Middle frontal gyrus (tissue), 1 donor: ENCODE measurements around the gene AXIN1.
"Not testable (repeated sequence)": the region's sequence is repeated elsewhere in the genome, so short reads cannot be mapped to it uniquely, and the experiment has no call there.

Source experiments
- DNase-seq: peaks from one replicate; pipeline ENCODE4 v3.0.0-alpha.2; 2015; ENCODE audit warnings: low spot score; ENCODE audit errors: extremely low spot score

Gene AXIN1

DNA sequence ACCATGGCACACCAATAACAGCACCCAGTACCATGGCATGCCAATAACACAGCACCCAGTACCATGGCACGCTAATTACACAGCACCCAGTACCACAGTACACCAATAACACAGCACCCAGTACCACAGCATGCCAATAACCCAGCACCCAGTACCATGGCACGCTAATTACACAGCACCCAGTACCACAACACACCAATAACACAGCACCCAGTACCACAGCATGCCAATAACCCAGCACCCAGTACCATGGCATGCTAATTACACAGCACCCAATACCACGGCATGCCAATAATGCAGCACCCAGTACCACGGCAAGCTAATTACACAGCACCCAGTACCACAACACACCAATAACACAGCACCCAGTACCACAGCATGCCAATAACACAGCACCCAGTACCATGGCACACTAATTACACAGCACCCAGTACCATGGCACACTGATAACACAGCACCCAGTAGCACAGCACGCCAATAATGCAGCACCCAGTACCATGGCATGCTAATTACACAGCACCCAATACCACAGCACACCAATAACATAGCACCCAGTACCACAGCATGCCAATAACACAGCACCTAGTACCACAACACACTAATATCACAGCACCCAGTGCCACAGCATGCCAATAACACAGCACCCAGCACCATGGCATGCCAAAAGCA, 18.2 kb downstream of the AXIN1 start:
- DNase-seq, result not testable (repeated sequence)

DNA sequence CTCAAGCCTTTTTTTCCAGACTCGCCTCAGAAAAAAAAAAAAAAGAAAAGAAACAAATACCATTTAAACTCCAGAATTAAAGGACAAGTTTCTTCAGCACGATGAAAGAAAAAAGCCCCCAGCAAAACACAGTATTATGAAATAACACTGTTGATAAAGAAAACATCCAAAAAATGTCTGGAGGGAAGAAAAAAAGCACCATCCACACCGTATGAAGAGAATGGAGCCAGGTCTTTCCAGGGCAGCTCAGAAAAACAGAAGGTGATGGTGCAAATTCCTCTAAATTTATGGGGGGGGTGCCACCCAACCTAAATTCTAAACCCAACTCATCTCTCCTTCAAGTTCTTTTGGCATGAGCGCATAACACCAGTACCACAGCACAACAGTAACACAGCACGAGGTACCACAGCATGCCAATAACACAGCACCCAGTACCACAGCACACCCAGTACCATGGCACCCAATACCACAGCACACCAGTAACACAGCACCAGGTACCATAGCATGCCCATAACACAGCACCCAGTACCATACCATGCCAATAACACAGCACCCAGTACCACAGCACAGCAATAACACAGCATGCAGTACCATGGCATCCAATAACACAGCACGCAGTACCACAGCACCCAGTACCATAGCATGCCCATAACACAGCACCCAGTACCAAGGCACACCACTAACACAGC, 19.0 kb downstream of the AXIN1 start:
- DNase-seq, result no peak

- not testable (repeated sequence) for DNase-seq
These were observed 21.2 kb downstream of the AXIN1 start for GRCh38 chr16:331181-331814.

- no peak for DNase-seq
These were observed 21.8 kb downstream of the AXIN1 start for GRCh38 chr16:330741-331140.

- DNase-seq, result no peak
These were observed 27.0 kb downstream of the AXIN1 start for GRCh38 chr16:325375-326145.

GRCh38 chr16:324451-325334, 27.8 kb downstream of the AXIN1 start:
- DNase-seq, result no peak

- DNase-seq, result no peak
These were observed 28.4 kb downstream of the AXIN1 start for GRCh38 chr16:324201-324450.

DNA sequence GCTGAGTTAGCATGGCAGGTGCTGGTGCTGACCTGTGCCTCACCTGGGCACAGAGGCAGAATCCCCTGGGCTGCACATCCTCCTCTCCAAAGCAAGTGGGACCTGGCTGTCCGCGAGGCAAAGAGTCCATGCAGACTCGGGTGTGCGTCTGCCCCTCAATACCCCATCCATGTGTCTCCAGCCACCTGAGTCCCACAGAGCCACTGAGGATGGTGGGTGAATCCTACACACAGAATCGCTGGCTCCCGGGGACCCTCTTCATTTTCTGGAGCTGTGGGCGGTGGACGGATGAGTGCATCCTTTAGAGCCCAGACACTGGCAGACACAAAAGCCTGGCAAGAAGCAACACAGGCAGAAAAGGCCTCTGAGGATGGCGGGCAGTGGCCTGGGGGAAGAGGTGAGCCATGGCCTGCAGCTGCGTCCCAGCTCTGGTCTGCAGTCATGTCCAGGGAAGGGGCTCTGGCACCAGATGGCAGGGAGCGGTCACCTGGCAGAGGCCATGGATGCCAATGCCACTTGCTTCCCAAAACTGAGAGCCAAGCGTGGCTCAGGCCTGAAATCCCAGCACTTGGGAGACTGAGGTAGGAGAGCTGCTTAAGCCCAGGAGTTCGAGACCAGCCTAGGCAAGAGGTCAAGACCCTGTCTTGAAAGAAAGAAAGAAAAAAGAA, 29.9 kb downstream of the AXIN1 start:
- no peak for DNase-seq

- no peak for DNase-seq
These were observed 31.0 kb downstream of the AXIN1 start for GRCh38 chr16:321532-321931.

DNA sequence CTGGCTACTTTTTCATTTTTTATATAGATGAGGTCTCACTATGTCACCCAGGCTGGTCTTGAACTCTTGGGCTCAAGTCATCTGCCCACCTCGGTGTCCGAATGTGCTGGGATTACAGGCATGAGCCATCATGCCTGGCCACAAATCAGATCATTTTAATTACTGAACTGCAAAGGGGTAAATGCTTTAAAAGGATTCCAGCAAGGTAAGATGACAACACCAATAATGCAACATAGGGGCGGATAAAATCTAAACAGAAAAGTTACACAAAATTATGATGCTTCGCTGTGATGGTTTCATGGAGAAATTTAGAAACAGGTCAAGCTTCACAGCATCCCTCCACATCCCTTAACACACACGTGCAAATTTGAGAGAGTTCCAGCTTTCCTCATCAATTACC, 32.3 kb downstream of the AXIN1 start:
- DNase-seq, result no peak

- no peak for DNase-seq
These were observed 33.9 kb downstream of the AXIN1 start for GRCh38 chr16:318628-319027.

- no peak for DNase-seq
These were observed 34.9 kb downstream of the AXIN1 start for GRCh38 chr16:317583-317982.

DNA sequence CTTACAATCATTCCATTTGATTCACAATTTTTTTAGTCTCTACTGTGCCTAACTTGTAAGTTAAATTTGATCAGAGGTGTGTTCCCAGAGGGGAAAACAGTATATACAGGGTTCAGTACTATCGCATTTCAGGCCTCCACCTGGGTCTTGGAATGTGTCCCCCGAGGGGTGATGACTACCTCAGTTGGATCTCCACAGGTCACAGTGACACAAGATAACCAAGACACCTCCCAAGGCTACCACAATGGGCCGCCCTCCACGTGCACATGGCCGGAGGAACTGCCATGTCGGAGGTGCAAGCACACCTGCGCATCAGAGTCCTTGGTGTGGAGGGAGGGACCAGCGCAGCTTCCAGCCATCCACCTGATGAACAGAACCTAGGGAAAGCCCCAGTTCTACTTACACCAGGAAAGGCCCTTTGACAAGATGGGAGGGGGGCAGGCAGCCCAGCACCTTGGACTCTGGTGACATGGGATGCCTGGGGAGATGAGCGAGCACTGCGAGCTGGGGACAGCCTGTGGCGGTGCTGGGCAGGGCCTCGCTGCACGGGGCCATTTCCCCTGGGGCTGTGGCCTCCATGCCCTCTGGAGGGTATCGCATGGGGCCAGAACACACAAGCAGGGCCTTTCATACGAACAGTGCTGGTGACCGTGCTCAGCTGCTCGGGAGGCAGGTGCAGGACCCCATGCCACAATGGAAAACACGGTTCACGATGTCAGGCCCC, 35.6 kb downstream of the AXIN1 start:
- DNase-seq, result no peak

GRCh38 chr16:314795-315299, 37.7 kb downstream of the AXIN1 start:
- DNase-seq, result no peak

GRCh38 chr16:314351-314750, 38.2 kb downstream of the AXIN1 start:
- DNase-seq, result no peak

GRCh38 chr16:311725-312124, 40.8 kb downstream of the AXIN1 start:
- DNase-seq, result no peak

- no peak for DNase-seq
These were observed 43.0 kb downstream of the AXIN1 start for GRCh38 chr16:309476-309875.

DNA sequence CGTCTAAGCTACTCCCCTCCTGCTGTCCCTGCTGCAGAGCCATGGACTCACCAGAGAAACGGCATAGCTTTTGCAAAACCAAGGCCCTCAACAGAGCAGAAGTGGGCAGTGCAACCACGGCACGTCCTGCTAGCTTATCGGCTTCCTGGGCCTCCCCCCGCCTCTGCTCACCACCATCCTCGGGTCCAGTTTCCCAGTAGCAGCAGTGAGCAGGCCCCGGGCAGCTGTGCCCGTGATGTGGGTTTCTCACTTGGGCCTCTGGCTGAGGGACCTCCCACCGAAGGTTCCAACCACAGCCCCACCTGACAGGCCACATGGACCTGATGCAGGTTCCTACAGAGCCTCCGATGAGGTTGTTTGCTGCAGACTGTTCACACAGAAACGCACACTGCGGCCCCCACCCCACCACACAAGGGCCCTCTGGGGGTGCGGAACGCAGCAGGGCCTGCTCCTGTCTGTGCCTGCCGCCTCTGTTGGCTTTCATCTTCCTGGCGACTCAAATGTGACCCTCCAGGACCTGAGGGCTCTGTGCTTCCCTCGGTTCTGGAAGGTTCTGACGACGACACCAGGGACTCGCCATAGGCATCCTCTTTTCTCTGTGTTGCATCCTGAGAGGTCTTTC, 44.7 kb downstream of the AXIN1 start:
- DNase-seq, result no peak

GRCh38 chr16:306911-307370, 45.6 kb downstream of the AXIN1 start:
- peak; percentile 46 for DNase-seq
